Activated CD4-positive, alpha-beta T cell treated with anti-CD3 and anti-CD28 coated beads for 1 hour (primary cell): ENCODE measurements around the gene SLC17A5.
"Not testable (repeated sequence)": the region's sequence is repeated elsewhere in the genome, so short reads cannot be mapped to it uniquely, and the experiment has no call there.

ENCODE experiments used
- DNase-seq: peaks from one replicate; pipeline ENCODE4 v3.0.0-alpha.2; 2020

The SLC17A5 gene

DNA sequence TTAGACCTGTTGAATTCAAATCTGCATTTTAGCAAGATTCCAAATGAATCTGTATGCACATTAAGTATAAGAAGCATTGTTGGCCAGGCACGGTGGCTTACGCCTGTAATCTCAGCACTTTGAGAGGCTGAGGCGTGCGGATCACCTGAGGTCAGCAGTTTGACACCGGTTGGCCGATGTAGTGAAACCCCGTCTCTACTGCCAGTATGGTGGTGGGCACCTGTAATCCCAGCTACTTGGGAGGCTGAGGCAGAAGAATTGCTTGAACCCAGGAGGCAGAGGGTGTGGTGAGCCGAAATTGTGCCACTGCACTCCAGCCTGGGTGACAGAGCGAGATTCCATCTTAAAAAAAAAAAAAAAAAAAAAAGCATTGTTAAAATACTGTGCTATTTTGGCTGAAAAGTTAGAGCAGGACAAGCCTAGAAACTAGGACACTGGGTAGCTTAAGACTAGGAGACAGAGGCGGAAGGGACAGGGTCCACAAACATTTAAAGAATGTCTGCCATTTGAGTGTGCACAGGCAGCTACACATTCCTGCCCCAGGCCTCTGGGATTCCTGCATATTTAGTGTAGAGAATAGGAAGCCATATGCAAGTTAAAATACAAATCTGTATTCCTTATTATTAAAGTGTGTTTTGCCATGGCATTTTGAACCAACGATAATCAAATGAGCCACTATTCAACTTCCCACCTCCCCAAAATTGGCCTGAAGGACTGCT is 87.9 kb downstream of the SLC17A5 start:
- DNase-seq, result no peak

DNA sequence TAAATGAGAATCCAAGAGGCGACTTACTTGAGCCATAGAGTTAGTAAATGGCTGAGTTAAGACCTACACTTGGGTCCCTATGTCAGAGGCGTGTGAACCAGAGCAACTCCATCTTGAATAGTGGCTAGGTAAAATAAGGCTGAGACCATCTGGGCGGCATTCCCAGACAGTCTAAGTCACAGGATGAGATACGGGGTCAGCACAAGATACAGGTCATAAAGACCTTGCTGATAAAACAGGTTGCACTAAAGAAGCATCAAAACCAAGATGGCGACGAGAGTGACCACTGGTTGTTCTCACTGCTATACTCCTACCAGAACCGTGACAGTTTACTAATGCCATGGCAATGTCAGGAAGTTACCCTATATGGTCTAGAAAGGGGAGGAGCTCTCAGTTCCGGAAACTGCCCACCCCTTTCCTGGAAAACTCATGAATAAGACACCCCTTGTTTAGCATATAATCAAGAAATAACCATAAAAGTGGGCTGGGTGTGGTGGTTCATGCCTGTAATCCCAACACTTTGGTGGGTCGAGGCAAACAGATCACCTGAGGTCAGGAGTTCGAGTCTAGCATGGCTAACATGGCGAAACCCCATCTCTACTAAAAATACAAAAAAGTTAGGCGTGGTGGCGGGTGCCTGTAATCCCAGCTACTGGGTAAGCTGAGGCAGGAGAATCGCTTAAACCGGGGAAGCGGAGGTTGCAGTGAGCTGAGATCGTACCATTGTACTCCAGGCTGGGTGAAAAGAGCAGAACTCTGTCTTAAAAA is 89.0 kb downstream of the SLC17A5 start:
- no peak for DNase-seq

DNA sequence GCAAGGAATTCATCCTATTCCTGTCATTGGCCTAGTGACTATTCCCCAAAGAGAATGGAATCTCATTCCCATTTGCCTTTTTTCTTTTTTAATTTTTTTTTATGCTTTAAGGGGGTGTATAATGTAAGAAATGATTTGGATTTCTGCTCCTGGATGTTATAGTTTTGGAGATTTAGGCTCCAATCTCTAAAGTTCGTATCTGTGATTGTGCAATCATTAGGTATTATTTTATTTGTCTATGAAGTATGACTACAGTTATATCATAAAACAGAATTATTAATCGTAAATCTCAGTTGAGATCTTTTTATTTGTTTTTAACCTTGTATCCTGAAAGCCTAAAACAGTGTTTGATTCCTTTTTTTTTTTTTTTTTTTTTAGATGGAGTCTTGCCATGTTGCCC is 91.2 kb downstream of the SLC17A5 start:
- DNase-seq, result no peak

DNA sequence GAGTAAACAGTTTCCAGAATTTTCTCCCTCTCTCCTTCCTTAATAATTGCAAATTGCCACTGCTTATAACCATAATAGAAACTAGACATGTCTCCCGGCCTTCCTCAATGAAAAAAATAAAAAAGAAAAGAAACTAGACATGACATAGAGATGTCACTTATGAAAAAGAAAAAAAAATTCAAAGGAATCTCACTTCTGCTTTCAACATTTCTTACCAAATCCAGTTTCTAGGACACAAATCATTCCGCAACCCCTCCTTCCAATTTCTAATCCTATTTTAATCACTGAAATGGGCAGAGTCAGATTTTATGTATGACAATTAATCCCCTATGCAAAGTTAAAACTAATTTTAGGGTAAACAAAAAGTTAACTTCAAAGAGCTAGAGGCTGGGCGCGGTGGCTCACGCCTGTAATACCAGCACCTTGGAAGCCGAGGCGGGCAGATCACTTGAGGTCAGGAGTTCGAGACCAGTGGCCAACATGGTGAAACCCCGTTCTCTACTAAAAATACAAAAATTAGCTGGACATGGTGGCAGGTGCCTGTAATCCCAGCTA is 92.9 kb downstream of the SLC17A5 start:
- no peak for DNase-seq

DNA sequence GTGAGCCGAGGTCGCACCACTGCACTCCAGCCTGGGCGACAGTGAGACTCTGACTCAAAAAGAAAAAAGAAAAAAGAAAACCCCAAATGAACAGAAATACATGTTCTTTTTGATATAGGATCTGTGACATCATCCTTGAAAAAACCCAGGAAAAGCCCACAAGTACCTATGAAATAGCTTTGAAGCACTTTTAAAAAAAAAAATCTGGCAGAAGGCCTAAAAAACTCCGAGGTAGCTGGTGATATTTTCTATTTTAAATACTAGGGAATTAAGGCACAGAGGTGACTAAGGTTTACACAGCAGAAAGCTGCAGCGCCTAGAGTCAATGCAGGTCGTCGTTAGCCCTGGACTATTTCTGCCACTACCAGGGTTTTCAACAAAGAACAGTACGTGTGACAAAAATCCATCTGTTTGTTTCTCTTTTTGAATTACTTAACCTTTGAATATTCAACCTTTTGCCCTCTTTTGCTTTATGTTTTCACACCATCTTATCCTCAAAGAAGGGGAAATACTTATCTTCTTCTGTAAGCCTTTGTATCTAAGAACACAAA is 93.5 kb downstream of the SLC17A5 start:
- DNase-seq, result no peak

DNA sequence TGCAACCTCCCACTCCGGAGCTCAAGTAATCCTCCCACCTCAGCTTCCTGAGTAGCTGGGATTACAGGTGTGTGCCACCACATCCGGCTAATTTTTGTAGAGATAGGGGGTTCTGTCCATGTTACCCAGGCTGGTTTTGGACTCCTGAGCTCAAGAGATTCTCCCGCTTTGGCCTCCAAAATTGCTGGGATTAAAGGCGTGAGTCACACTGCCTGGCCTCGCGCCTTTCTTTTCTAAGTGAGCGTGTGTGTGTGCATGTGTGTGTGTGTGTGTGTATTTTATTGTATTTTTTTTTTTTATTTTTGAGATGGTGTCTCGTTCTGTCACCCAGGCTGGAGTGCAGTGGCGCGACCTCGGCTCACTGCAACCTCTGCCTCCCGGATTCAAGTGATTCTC is 94.4 kb downstream of the SLC17A5 start:
- DNase-seq, result not testable (repeated sequence)

DNA sequence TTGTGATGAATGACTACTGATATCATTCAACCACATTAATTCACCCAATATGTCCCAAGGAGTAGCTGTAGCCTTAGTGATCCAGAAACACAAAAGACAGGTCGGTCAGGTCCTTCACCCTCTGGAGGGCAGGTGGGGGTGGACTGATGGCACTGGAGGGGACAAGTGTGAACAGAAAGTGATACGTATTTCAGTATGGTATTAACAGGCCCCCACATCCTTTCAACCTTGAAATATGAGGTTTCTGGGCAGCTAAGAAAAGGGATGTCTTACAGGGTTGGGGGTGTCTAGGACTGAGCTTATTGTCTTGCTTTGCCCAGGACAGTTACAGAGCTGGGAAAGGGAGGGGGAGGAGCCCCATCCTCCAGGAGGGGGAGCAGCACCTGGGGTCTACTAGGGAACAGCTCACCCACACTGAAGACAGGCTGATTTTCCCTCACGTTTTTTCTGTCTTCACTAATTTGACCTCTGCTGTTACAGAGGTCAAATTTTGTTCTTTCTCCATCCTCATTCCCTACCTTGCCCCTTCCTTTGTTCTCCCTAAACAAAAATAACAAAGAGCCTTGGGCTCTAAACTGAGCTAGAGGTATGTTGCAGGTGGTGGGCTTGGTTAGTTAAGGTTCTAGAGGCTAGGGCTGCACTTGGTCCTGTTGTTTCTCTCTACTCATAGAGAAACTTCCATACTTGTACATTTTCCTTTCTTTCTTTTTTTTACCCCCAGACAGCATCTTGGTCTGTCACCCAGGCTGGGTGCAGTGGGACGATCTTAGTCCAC is 95.0 kb downstream of the SLC17A5 start:
- DNase-seq, result no peak

DNA sequence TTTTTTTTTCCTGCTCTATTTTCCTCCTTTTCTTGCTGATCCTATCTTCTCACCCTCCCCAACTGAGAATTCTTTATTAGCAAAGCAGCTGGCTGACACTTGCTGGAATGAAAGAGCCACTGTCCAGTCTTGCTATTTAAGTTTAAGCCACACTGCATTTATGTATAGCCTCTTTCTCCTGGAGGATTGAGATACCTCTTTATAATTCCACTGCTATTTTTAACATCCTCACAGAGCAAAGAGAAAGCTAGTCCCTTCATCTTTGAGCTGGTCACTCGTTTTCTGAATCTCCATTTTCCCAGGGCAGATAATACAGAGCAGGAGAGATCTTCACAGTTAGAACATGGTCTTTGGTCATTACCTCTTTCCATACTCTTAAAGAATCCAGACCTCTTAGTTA is 97.0 kb downstream of the SLC17A5 start:
- DNase-seq, result no peak

DNA sequence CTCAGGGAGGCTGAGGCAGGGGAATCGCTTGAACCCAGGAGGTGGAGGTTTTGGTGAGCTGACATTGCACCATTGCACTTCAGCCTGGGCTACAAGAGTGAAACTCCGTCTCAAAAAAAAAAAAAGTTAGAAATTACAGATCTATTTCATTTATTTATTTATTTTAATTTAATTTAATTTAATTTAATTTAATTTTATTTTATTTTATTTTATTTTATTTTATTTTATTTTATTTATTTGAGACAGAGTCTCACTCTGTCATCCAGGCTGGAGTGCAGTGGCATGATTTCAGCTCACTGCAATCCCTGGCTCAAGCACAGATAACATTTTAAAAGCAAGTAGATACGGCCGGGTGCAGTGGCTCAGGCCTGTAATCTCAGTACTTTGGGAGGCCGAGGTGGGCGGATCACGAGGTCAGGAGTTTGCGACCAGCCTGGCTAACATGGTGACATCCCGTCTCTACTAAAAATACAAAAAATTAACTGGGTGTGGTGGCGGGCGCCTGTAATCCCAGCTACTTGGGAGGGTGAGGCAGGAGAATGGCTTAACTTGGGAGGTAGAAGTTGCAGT is 98.3 kb downstream of the SLC17A5 start:
- DNase-seq, result not testable (repeated sequence)

DNA sequence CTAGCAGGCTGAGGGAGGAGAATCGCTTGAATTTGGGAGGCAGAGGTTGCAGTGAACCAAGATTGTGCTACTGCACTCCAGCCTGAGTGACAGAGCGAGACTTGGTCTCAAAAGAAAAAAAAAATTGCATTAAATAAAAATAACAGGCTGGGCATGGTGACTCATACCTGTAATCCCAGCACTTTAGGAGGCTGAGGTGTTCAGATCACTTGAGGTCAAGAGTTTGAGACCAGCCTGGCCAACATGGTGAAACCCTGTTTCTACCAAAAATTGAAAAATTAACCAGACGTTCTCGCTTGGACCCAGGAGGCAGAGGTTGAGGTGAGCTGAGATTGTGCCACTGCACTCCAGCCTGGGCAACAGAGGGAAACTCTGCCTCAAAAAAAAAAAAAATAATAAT is 102.7 kb downstream of the SLC17A5 start:
- not testable (repeated sequence) for DNase-seq

DNA sequence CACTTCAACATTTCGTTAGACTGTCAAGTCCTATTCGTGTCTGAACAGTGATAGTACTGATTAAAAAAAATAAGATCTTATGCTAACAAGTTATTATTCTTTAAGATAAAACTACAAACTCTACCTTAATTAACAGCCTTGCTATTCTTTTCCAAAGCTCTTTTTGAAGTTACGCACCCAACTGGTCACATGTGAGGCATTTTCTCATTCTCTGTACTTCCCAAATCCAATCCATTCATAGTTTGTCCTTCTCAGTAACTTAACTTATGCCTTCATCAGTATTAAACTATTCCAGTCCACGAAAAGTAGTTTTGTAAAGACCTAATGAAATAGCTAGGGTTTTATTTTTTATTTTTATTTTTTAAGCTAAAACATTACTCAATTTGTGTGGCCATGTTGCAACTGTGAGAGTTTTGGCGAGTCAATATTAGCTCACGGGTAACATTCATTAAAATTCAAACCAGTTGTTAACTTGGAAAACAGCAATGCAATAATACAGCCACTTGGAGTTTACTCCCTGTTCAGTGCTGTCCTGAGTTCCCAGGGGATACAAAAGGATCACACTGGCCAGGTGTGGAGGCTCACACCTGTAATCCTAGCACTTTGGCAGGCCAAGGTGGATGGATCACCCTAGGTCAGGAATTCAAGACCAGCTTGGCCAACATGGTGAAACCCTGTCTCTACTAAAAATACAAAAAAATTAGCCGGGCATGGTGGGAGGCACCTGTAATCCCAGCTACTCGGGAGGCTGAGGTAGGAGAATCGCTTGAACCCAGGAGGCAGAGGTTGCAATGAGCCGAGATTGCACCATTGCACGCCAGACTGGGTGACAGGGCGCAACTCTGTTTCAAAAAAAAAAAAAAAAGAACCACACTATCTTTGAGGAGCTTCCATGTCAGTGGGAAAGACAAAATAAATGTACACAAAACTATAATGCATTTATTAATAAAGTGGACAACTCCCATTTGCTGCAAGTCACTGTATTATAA is 105.0 kb downstream of the SLC17A5 start:
- no peak for DNase-seq

DNA sequence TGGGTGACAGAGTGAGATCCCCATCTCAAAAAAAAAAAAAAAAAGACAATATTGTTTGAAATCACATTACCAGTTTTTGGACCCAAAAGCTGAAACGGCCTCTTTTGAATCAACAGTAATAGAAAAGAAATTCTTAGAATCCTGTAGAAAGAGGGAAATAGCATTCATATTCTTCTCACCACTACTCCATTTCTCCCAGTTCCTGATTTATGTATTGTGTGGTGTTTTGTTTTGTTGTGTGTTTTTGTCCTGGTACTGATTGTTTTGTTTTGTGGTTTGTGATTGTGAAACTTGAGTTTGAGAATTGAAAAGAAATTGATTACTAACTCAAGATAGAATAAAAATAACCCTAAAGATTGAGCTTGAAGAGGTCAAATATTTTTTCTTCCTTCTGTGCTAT is 106.8 kb downstream of the SLC17A5 start:
- no peak for DNase-seq
